Measurements from ENCODE around the gene SLC9A3.

GRCh38 chr5:444226-444625 is 80.0 kb downstream of the SLC9A3 start:
- no peak for TF ChIP-seq ARNT (IDR thresholded peaks at IDR 0.05)
- TF ChIP-seq FOXA1 (IDR thresholded peaks at IDR 0.05), result no peak
- TF ChIP-seq FOXM1 (IDR thresholded peaks at IDR 0.05; ENCODE audit: borderline replicate concordance), result no peak
- no peak for TF ChIP-seq NFRKB (IDR thresholded peaks at IDR 0.05)
- no peak for TF ChIP-seq SP1 (IDR thresholded peaks at IDR 0.05)
- no peak for TF ChIP-seq TARDBP (IDR thresholded peaks at IDR 0.05)
- TF ChIP-seq BHLHE40 (IDR thresholded peaks at IDR 0.05; ENCODE audit: borderline replicate concordance), result no peak
- no peak for TF ChIP-seq SUZ12 (IDR thresholded peaks at IDR 0.05)
- no peak for TF ChIP-seq HDGF (IDR thresholded peaks at IDR 0.05; ENCODE audit: borderline replicate concordance)
- no peak for TF ChIP-seq FOXK2 (IDR thresholded peaks at IDR 0.05)
